Right ventricle myocardium inferior (tissue), 1 donor: ENCODE results near the gene C1orf21. TPM values are rescaled to one million over a fixed set of nuclear protein-coding genes. Genes with fewer than 3 reads are reported as not detected.

Source experiments
- ATAC-seq: fragments of 200-7000 bp; cut with Tn5 transposase; one replicate; pipeline ENCODE4 v1.9.1; 2020; ENCODE audit warnings: mild to moderate bottlenecking, moderate library complexity
- DNase-seq: peaks from one replicate; pipeline ENCODE4 v3.0.0; 2021; ENCODE audit errors: missing footprints
- intact Hi-C: fragments of 100-400 bp; cut with DNase I; formaldehyde crosslinking; loops from one replicate; pipeline ENCODE4 v1.11.0; 2022
- total RNA-seq: library from RNA; stranded (reverse); fragmentation: NEBNext Ultra II Directional; extraction: Animal tissue kit (Norgen Biotek cat#: 25700); gene quantifications from one replicate; pipeline ENCODE4 v1.2.1, GENCODE V29; 2021
- donor health status: DM: no; HTN: yes; CAD: no; lungs with severe emphysema.

C1orf21 gene
- total RNA-seq, 1 donor from 2014 or later: 54.5 TPM

DNA sequence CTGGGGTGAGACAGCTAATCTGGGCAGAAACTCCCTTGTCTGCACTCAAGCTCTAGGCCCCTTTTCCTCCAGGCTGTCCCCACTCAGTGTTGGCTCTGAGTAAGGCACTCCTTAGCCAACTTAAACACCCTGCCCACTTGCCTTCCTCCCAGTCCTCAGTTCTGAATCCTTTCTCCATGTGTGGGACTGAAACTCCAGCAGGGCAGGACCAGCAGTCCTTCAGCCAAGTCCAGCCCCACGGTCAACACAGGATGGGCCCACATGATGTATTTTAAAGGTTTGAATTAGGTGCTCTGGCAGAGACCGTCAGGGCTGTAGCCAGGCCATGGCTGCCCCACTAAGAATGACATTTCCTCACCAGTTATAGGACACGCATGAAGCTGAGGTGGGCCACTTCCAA is 260.0 kb downstream of the C1orf21 start:
- intact Hi-C loops: no loop called here
- no peak for DNase-seq

DNA sequence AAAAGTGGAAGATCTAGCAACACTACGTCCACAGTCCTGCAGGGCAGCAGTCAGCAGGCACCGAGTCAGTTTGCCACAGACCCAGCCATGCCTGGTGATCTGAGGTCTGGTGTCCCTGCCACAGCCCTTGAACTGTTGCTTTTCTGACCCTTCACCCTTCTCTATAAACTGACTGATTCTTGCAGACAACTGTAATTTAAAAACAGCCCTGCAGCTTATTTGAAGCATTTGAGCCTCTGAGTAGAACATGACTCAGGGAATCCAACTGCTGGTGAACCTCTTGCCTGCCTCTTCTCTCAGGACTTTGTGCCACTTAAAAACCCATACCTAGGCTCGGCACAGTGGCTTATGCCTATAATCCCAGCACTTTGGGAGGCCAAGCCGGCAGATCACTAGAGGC is 260.6 kb downstream of the C1orf21 start:
- DNase-seq (no peak), ATAC-seq (no peak)
- intact Hi-C loops: no loop called here

More for the DNA sequence above, 260.0 kb downstream of the C1orf21 start:
- no peak for ATAC-seq

DNA sequence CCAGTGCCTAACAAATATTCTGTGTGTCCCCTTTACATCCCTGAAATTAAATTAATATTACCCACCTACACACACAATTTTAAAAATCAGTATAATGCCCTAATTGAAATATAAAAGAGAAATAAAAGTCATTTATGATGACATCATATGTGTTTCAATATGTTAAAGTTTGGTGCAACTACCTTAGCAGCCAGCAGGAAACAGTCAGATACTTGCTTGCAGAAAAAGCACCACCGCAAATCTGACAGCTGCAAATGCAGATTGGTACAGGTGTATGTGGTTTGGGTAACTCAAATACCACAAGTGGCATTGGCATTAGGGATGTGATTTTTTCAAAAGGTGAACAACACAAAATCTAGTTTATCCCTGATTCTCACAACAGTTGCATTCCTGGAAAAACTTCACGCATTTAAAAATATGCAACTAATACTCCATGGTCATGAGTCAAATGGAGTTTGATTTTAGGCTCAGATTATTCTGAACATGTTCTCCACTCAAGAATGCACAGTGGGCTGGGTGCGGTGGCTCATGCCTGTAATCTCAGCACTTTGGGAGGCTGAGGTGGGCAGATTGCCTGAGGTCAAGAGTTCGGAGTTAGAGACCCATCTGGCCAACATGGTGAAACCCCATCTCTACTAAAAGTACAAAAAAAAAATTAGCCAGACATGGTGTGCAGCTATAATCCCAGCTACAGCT is 261.5 kb downstream of the C1orf21 start:
- intact Hi-C loops: no loop called here
- DNase-seq (no peak), ATAC-seq (no peak)

DNA sequence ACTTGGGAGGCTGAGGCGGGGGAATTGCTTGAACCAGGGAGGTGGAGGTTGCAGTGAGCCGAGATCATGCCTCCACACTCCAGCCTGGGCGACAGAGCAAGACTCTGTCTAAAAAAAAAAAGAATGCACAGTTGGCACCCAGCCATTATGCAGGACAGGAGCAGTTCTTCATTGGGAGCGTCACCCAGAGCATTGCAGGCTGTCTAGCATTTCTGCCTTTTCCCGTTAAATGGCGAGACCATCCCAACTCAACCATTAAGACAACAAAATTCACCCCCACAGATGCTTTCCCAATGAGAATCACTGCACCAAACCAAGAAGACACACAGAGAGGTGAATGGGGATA is 262.0 kb downstream of the C1orf21 start:
- intact Hi-C loops: no loop called here
- DNase-seq (no peak), ATAC-seq (no peak)

DNA sequence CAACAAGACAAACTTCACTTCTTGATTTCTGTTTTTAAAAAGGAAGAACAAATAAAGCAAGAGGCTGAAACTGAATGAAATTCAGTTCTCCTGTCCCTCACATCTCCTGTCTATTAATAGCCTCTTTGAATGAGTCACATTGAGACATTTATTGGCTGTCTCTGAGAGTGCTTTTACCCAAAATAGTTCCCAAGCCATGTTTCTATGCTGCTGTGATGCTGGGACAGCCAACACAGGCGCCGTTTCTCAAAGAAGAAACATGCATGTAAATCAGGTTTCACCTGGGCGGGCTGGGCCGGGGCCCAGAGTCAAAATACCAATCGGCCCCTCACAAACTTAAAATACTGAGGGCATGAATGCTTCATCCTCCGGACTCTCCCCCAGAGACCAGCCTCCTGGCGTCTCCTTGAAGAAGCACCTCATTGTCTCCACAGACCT is 262.6 kb downstream of the C1orf21 start:
- intact Hi-C loops: no loop called here
- peak; percentile 27 for DNase-seq
- peak; percentile 87 for ATAC-seq

DNA sequence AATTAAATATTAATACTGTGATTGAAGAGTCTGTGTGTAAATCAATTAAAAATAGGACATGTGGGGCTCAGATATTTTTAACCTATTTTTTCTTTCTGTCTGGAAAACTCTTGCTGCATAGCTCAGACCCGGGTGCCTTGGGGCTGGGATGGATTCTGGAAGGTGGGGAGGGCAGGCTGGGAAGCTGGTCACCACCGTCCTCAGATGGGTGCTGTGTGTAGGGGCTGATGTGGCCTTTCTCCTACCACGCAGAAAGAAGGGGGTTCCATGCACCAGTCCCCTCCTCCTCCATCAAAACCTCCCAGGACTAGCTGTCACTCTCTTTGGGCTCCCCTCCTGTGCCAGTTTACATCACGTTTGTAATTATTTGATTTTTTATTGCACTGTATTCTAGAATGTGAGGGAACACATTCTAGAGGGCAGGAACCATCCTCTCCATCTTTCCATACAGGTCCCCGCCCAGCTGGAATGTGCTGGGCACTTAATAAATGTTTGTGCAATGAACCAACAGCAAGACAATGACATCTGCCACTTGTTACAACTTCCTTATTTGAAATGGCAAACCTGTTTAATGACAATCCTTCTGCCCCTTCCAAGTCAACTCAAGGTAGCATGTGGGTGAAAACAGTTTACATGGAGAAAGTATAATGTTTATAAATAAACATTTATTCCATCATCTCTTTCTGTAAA is 263.5 kb downstream of the C1orf21 start:
- intact Hi-C loops: no loop called here
- ATAC-seq (no peak), DNase-seq (peak; percentile 50)

DNA sequence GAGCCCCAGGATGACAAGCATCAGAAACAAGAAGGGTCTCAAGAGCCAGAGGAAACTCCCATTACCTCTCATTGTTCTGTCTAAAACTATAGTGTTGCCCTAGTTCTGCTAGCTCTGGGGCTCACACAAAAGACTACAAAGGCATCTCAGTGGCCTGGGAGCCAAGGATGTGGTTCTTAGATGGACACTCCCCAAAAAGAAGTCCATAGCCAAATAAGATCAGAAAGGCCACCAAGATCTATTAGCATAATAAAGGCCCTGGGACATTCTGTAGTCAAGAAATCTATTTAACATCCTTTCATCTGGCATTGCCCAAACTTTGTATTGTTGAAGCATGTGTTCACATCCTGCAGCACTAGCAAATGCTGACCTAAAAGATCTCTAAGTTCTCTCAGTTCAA is 268.4 kb downstream of the C1orf21 start:
- ATAC-seq (no peak), DNase-seq (no peak)
- intact Hi-C loops: no loop called here

DNA sequence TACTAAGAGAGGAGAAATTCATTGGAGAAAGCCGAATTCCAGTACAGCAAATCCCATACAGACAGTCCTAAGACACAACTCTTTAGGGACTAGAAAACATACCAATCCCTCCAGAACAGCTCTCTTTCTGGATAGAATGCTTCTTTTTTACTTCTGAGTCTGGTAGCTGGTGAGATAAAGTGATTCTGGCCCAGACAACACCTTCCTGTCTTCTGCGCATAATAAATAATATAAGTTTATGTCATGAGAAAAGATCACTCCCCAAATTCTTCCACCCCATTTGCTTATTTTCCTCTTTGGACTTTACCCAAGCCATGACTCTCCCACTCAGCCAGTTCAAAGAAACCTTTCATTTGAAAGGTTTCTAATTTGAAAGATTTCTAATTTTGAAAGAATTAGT is 269.4 kb downstream of the C1orf21 start:
- ATAC-seq (no peak), DNase-seq (no peak)
- intact Hi-C loops: no loop called here

DNA sequence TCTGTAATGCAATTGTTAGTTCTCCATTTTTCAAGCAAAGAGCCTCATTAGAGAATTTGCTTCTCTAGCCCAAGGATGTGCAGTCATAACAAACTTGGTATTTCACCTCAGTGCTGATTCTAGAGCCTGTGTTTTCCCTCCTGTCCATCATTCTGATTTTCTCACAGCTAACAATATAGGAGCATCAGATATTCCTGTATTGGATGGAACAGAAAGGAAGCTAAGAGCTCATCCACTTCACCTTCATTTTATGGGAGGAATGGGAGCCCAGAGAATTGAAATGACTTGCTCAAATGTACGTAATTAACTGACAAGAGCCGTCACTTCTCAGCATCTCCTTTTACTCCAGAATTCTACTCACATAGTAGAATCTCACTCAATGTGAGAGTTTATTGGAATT is 271.2 kb downstream of the C1orf21 start:
- intact Hi-C loops: no loop called here
- no peak for DNase-seq
- ATAC-seq: no peak

DNA sequence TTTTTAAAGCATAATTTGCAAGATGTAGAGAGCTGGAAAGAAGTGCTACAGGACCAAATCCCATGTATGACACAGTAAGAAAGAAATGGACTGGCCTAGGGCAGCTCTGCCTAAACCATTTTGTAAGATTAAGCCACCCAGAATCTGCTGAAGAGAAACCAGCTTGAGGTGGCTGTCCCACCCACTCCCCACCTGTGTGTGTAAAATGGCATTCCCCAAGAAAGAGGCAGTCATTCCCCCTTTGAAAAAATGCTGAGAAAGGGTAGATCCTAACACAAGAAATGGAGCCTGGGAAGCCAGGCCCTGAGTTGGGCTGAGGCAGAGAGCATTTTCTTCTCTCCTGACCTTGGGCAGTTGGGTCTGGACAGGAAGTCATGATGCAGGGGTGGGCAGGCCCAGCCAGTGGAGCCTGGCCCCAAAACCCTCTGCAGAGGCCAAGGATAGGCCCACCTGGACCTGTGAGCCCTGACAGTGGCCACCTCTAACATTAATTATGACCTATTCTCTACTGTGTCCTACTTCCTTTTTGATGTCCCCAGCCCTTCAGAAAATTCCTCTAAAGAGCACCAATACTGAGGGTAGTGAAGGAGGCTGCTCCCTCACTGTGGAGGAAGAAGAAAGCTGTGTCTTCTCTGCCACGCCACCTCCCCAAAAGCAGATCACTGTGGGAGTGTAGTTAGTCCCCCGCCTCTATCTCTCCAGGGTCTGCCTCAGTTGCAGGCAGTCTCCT is 273.8 kb downstream of the C1orf21 start:
- intact Hi-C loops: loop anchor here (5.0 to 10.0 kb wide), 3 partner anchors 178 to 586 kb away; no protein-coding TSS in a partner anchor
- ATAC-seq (no peak), DNase-seq (peak; percentile 58)

DNA sequence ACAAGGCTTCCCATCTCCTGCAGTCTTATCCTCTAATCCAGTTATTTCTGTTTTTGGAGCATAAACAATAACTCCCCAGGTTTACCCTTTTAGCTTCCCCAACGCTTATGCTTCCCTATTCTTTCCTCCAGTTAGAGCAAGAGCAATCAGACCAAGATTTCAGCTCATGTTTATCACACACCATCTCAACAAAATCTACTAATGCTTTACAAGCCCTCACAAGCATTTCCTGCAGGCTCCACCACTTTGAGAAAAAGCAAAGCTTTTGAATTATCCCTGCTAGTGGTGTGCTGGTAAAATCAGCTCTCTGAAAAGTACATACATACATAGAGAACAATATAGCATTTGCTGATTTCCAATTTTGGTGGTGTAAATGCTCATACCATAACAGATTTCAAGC is 275.0 kb downstream of the C1orf21 start:
- no peak for ATAC-seq
- no peak for DNase-seq
- intact Hi-C loops: loop anchor here (5.0 to 10.0 kb wide), 3 partner anchors 180 to 587 kb away; no protein-coding TSS in a partner anchor

DNA sequence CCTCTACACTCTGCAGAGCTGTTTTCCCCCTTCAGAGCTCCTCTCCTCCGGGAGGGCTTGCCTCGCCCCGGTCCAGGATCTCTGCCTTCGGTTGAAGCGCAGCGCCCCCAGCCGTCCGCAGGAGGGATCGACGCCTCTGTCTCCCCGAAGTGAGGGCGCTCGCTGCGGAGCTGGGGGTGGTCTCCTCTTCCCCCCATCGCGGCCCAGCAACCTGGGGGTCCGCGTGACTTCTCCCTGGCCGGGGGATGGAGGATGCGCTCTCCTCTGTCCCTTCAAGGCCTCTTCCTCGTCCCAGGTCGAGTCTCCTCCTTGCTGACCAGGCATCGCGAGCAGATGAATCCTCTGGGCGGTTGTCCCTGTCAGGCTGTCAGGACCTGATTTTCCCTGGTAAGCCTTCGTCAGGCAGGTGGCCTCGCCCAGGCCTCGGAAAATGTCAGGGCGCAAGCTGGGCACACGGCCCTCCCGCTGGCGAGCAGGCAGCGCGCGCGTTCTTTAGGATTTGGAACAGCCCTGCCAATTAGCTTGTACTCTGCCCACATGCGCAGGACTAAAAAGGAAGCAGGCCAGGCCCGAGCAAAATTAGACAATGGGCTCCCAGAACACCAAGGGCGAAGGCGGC is 277.3 kb downstream of the C1orf21 start:
- intact Hi-C loops: loop anchor here (2.0 to 10.0 kb wide), 6 partner anchors 101 to 589 kb away; partner anchors contain the start of gene C1orf21
- peak; percentile 88 for DNase-seq
- ATAC-seq: peak; percentile 94

DNA sequence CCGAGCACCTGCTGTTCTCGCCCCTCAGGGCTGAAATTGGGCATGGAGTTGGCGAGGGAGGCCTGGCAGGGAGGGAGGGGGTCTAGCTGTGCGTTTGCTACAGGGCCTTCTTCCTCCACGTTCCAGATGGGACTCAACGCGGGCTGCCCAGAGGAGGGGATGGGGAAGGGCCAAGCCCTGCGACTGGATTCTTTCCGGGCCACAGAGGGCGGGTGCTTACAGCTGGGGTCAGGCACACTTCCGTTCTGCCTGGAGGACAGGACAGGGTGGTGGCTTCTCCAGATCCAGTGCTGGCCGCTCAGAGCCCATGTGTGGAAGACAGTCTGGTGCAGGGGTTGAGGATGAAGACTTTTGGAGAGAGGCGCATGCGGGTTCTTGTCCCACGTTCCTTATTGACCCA is 277.8 kb downstream of the C1orf21 start:
- DNase-seq: peak; percentile 52
- peak; percentile 5 for ATAC-seq
- intact Hi-C loops: loop anchor here (2.0 to 10.0 kb wide), 6 partner anchors 102 to 590 kb away; partner anchors contain the start of gene C1orf21

DNA sequence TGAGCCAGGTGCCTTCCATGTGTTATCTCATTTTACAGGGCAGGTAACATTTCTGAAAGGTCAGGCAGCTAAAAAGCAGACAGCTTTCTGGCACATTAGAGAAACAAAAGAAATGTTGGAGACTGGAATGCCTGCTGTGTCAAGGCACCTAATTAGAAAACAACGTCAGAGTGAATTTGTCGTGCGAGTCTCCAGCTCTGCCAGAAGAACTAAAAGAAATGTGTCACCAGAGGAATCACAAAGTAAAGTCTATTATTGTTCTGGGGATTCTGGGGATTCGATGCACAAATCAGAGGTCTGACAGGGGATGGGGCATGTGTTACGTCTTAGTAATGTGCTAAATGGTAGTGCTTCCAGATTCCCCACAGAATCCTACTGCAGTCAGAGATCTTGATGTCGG is 278.5 kb downstream of the C1orf21 start:
- intact Hi-C loops: loop anchor here (2.0 to 10.0 kb wide), 5 partner anchors 103 to 591 kb away; partner anchors contain the start of gene C1orf21
- DNase-seq: no peak
- no peak for ATAC-seq

DNA sequence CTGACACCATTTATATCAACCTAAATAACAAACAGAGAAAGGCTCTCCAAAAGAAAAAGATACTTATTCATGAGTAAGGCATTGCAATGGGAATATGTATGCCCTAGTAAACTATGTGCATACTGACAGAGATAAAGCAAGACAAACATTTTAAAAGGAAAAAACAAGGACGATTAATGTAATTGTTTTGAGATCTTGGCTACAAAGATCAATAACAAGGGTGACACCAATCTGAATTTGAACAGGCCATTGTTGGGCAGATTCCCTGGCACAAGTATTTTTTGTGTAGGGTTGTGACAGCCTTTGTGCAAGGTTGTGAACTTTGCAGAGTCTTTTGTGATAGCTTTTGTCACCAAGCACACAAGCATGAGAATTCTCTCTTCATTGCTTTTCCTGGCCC is 282.6 kb downstream of the C1orf21 start:
- DNase-seq (no peak), ATAC-seq (no peak)
- intact Hi-C loops: loop anchor here (10.0 kb wide), 2 partner anchors 365 to 595 kb away; no protein-coding TSS in a partner anchor

DNA sequence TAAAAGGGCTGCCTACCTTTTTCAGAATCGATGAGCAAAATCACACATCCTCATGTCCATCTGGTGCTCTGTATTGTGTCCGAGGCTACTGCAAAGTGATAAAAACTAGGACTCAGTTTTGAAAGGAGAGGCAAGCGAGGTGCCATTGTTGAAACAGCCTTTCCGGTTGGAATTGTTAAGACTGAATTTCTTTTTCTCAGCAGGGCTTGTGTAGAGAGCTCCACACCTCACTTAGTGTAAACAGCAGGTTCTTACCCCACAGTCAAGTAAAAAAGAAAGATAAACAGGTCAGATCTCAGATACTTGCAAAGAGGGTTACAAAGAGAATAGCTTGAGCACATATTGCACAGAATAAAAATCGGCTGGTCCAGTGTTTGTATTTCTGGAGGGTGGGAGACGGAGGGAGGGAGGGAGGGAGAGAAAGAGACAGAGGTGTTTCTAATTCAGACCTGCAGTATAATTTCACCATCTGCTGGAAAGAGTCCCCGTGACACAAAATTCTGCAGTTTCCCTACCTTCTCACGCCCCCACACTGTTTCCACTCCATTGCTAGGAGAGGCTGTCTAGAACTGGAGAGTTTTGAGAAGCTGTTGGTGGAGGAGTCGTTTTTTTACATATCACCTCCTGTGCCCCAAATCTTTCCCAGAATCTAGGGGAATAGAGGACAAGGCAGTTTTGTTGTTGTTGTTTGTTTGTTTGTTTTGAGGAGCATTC is 285.3 kb downstream of the C1orf21 start:
- DNase-seq: no peak
- intact Hi-C loops: no loop called here
- ATAC-seq: no peak

DNA sequence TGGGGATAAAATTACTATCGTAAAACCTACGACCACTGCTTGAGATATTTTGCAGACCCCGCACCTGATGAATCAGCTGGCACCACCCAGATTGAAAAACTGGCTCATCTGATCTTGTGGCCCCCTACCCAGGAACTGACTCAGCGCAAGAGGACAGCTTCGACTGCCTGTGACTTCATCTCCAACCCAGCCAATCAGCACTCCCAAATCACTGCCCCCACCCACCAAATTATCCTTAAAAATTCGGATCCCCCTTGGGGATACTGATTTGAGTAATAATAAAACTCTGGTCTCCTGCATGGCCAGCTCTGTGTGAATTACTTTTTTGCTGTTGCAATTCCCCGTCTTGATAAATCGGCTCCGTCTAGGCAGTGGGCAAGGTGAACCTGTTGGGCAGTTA is 286.5 kb downstream of the C1orf21 start:
- DNase-seq: no peak
- intact Hi-C loops: no loop called here
- ATAC-seq: no peak

DNA sequence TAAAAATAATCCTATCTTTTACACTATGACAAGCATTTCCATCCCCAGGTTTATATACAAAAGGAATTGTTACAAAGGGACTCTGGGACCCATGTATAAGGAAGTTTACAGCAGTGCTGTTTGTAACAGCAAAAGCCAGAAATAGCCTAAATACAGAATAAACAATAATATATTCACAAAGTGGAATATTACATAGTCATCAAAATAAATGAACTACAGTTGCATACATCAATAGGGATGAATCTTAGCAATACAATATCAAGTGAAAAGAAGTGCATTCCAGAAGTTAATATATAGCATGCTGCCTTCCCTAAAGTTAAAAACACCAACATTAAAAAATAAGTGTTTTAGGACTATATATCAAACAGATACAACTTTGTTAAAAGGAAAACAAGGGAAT is 290.5 kb downstream of the C1orf21 start:
- intact Hi-C loops: no loop called here
- DNase-seq (no peak), ATAC-seq (no peak)
